ENCODE data around the gene SPATA13.

GRCh38 chr13:24192811-24193162, 32.3 kb downstream of the SPATA13 start:
- TF ChIP-seq CTCF (IDR thresholded peaks at IDR 0.05) (no peak), POLR2AphosphoS5 (IDR thresholded peaks at IDR 0.05) (no peak)
